OCI-LY7 (cell line): ENCODE data around the gene ABCC3.

Source experiments
- EZH2phosphoT487 ChIP-seq: fragments of 200-600 bp; sonication (generic); IDR thresholded peaks from 2 replicates; pipeline ENCODE4 v1.6.1; 2018; ENCODE audit warnings: low read depth, borderline replicate concordance, mild to moderate bottlenecking, mixed run types, antibody characterized with exemption, low read length, moderate library complexity, mixed read lengths
- TF ChIP-seq, protein P1 (sequence below): fragments of 200-600 bp; sonication (generic); conservative IDR thresholded peaks from 2 replicates; pipeline ENCODE4 v1.5.1; 2014; ENCODE audit warnings: mild to moderate bottlenecking, antibody characterized with exemption, low read length, moderate library complexity, mixed read lengths

DNA sequence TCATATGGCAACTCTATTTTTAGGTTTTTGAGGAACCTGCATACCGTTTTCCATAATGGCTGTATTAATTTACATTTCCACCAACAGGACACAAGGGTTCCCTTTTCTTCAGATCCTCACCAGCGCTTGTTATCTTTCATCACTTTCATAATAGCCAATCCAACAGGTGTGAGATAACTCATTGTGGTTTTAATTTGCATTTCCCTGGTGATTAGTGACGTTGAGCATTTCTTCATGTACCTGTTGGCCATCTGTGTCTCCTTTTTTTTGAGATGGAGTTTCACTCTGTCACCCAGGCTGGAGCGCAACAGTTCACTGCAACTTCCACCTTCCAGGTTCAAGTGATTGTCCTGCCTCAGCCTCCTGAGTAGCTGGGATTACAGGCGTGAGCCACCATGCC, 36.2 kb upstream of the ABCC3 start:
- TF ChIP-seq, protein P1, sequence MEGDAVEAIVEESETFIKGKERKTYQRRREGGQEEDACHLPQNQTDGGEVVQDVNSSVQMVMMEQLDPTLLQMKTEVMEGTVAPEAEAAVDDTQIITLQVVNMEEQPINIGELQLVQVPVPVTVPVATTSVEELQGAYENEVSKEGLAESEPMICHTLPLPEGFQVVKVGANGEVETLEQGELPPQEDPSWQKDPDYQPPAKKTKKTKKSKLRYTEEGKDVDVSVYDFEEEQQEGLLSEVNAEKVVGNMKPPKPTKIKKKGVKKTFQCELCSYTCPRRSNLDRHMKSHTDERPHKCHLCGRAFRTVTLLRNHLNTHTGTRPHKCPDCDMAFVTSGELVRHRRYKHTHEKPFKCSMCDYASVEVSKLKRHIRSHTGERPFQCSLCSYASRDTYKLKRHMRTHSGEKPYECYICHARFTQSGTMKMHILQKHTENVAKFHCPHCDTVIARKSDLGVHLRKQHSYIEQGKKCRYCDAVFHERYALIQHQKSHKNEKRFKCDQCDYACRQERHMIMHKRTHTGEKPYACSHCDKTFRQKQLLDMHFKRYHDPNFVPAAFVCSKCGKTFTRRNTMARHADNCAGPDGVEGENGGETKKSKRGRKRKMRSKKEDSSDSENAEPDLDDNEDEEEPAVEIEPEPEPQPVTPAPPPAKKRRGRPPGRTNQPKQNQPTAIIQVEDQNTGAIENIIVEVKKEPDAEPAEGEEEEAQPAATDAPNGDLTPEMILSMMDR: no peak
- TF ChIP-seq EZH2phosphoT487: no peak
